Stimulated activated CD8-positive, alpha-beta memory T cell treated with anti-CD3 and anti-CD28 coated beads, Interleukin-4, amount 100 ng/mL, for 48 hours (primary cell): ENCODE data around the gene USP6.
A peak's percentile ranks its signal among the peaks of the same experiment; 100 is the strongest.
"Not testable (repeated sequence)": the region's sequence is repeated elsewhere in the genome, so short reads cannot be mapped to it uniquely, and the experiment has no call there.

Experiments used
- DNase-seq: peaks from one replicate; pipeline ENCODE4 v3.0.0-alpha.2; 2020

USP6 gene

DNA sequence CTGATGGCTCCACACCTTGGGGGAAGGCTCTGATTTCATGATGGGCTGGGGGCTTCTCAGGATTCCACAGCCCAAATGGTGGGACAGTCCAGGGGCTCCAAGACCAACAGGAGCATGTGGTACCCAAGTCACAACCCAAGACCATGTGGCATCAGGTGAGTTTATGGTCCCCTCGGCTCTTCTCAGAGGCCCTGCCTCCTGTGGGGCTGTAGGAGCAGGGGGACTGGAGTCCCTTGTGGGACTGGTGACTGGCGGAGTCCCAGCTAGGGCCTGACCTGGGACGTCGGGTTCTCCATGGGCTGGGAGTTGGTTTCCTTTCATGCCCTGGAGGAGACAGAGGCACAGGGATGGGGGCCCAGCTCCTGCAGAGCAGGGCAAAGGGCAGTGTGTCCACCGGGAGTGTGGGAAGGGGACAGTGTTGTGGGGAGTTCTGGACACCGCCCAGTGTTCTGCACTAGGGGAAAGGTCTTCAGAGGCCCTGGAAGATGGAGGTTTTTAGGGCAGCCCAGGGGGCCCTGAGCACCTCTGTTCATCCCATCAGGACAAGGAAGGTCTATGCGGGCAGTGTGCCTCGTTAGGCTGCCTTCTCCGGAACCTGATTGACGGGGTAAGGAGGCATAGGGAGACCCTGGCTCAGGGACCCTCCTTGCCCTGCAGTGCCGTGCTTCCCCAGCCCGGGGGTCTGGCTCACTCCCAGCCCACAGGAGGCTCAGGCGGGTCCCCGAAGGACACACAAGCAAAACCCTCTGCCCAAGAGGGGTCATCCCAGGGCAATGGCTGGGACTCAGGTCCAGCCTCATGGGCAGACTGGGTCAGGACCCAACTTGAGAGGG, 21.0 kb downstream of the USP6 start:
- not testable (repeated sequence) for DNase-seq

DNA sequence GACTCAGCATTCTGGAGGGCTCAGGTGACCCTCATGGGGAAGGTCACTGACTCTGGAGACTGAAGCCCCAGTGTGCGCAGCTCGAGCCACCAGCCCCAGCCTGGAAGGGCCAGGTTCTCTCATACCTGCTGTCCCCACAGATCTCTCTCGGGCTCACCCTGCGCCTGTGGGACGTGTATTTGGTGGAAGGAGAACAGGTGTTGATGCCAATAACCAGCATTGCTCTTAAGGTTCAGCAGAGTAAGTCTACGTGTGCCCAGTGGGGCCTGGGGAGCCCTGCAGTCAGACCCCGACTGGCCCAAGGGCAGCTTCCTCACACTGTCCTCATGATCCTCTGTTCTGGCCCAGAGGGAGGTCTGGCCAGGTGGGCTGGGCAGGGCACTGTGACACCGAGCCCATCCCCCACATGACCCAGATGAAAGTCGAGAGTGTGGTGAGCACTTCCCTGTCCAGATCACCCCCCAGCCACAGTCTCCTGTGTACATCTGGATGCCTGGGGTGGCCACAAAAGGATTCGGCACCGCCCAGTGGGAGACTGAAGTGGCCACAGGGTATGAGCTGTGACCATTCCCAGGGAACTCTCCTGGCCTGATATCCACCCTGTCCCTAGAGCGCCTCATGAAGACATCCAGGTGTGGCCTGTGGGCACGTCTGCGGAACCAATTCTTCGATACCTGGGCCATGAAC, 21.8 kb downstream of the USP6 start:
- DNase-seq = not testable (repeated sequence)

DNA sequence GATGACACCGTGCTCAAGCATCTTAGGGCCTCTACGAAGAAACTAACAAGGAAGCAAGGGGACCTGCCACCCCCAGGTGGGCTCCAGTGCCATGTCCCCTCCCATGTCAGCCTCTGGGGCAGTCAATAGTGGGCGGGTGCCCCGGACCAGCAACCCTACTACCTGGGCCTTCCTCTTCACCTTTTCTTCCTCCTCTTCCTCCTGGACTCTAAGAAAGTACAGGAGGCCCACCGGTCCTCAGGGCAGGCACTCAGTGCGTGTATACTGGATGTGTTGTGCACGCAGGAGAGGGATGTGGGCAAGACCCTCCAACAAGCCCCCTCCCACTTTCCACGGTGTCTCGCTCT, 22.3 kb downstream of the USP6 start:
- DNase-seq = not testable (repeated sequence)

DNA sequence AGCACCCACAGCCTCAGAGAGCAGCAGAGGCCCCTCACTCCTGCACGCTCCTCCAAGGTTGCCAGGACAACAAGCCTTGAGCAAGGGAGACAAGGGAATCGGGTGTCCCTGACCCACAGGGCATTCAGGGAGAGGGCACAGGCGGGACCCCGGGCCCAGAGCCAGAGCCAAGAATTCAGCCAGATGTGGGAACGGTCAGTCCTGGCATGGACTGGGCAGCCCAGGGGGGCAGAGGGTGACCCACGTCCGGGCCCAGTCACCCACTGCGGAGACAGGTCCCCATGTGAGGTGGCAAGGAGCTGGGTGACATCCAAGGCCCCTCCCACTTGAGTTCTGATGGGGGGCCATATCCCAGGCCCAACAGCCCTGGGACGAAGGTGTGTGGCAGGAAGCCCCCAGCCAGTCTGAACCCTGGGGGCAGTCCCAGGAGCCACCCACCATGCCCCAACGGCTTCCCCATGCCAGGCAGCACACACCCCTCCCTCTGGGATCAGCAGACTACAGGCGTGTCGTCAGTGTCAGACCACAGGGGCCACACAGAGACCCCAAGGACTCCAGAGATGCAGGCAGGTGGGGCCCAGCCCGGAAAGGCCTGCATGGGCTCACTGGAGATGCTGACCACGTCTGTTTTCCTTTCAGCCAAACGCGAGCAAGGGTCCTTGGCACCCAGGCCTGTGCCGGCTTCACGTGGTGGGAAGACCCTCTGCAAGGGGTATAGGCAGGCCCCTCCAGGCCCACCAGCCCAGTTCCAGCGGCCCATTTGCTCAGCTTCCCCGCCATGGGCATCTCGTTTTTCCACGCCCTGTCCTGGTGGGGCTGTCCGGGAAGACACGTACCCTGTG, 23.0 kb downstream of the USP6 start:
- no peak for DNase-seq

DNA sequence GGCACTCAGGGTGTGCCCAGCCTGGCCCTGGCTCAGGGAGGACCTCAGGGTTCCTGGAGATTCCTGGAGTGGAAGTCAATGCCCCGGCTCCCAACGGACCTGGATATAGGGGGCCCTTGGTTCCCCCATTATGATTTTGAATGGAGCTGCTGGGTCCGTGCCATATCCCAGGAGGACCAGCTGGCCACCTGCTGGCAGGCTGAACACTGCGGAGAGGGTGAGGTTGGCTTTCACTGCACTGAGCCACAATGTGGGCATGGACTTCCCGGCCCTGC, 23.6 kb downstream of the USP6 start:
- no peak for DNase-seq

DNA sequence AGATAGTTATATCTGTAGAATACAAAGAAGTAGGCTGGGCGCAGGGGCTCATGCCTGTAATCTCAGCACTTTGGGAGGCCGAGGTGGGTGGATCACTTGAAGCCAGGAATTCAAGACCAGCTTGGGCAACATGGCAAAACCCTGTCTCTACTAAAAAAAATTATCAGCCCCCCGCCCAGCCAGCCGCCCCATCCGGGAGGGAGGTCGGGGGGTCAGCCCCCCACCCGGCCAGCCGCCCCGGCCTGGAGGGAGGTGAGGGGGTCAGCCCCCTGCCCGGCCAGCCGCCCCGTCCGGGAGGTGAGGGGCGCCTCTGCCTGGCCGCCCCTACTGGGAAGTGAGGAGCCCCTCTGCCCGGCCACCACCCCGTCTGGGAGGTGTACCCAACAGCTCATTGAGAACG, 27.0 kb downstream of the USP6 start:
- not testable (repeated sequence) for DNase-seq

DNA sequence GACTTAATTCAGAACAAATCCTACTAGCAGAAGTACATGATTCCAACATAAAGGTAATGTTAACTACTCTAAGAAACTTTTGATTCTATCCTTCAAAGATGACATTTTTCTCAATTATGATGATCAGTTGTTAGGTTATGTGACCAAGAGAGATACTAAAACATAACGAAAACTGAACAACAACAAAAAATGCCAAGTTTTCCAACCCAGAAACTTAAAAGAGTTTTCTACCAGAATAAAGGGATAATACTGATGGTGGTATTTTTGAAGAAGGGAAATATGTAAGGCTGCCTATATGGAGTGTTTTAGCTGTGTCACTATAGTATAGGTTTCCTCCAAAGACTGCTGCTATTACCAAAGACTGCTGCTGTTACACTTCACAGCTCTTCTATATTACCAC, 30.3 kb downstream of the USP6 start:
- not testable (repeated sequence) for DNase-seq

DNA sequence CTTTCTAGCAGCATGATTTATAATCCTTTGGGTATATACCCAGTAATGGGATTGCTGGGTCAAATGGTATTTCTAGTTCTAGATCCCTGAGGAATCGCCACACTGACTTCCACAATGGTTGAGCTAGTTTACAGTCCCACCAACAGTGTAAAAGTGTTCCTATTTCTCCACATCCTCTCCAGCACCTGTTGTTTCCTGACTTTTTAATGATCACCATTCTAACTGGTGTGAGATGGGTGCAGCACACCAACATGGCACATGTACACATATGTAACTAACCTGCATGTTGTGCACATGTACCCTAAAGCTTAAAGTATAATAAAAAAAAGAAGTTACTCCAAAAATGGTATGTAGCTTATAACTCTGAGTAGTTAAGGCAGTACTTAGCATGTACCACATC, 44.9 kb downstream of the USP6 start:
- not testable (repeated sequence) for DNase-seq

DNA sequence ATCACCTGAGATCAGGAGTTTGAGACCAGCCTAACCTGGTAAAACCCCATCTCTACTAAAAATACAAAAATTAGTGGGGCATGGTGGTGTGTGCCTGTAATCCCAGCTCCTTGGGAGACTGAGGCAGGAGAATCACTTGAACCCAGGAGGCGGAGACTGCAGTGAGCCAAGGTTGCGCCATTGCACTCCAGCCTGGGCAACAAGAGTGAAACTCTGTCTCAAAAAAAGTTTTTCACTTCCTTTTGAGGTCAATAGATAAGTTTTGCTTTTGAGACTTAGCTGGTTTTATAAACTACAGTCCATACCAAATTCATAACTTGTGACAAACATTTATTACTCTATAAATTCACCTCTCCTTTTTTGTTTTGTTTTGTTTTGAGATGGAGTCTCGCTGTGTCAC, 46.0 kb downstream of the USP6 start:
- DNase-seq = not testable (repeated sequence)

DNA sequence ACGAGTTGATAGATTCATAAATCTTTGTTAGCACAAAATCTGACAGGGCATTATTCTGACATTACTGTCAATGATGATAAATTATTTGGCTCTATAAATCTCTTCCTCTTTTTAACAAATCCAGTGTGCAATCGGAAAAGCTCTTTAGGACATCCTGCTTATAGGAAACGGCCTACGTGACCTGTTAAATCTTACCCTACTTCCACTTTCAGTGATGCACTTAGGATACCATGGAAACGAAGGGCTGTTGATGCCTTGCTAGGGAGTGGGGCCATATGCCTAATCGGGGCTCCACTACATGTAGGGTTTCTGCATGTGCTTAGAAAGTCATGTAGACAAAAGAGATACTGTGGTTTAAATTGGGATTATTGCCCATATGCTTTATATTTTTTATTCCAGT, 48.6 kb downstream of the USP6 start:
- DNase-seq = no peak

DNA sequence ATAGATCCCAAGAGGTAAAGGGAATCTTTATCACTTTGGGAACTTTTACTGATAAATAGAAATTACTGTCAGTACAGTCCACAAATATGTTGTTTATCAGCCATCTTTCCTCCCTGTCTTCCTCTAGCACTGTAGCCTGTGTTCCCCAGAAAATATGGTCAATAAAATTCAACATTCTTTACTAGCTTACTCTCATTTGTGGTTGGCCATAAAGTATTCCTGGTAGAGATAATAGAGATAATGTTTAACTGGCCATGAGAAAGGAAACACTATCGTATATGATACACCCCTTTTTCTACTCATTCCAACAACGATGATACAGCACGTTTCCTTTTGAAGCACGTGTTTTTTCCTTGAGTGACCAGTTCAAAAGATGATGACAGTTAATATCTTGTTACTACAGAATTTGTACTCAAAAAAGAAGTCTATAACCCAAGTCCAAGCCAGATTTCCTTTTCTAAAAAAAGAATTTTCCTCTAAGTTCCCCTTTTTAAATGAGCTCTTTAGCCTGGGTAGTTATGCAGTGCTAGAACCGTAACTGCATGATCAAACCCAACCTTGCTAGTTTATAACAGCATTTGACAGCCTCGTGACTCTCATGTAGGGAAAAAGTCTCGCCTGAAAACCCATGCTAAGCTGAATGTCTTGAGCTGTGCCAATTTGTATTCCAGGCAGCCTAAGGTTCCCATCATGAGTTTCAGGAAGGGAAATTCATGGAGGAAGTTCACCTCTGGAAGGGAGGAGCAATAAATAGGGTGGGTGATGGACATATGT, 50.1 kb downstream of the USP6 start:
- not testable (repeated sequence) for DNase-seq

DNA sequence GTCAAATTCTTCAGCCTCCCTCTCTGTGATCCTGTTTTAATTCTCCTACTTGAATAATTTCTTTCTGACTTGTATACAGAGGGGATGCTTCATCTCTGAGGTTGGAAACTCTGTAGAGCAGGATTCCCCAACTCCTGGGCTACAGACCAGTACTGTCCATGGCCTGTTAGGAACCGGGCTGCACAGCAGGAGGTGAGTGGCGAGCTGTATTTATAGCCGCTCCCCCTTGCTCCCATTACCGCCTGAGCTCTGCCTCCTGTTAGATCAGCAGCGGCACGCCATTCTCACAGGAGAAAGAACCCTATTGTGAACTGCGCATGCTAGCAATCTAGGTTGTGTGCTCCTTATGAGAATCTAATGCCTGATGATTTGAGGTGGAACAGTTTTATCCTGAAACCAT, 59.2 kb downstream of the USP6 start:
- DNase-seq = not testable (repeated sequence)

DNA sequence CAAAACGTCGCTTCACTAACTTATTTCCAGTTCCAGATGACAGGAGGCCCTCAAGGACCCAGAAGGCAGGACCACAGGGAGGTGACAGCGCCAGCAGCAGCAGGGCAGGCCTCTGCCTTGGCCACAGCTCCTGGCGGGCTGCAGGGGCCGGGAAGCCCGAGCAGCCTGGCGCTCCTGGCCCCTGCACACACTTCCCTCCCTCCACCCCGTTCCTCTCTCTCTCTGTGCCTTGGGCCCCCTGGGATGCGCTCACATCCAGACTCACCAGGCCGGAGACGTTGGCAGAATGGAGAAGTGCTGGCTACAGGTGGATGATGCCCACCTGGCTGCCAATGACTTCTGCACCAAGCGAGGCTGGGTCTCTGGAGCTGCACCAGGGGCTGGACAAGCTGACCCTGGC, 63.2 kb downstream of the USP6 start:
- no peak for DNase-seq

DNA sequence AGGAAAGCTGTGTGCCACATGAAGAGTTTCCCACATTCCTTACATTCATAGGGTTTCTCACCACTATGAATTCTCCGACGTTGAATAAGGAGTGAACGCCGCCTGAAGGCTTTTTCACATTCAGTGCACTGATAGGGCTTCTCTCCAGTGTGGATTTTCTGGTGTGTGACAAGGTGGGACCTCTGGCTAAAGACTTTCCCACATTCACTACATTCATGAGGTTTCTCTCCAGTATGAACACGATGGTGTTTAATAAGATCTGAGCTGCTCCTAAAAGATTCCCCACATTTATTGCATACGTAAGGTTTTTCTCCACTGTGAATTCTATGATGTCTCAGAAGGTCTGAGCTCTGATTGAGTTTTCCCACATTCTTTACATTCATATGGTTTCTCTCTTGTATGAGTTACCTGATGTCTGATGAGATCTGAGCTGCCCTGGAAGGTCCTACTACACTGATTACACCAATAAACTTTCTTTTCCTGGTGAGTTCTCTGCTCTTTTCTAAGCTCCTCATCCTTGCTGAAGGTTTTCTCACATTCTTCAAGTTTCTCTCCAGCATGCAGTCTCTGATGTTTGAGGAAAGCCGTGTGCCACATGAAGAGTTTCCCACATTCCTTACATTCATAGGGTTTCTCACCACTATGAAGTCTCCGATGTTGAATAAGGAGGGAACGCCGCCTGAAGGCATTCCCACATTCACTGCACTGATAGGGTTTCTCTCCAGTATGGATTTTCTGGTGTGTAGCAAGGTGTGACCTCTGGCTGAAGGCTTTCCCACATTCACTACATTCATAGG, 65.9 kb downstream of the USP6 start:
- DNase-seq = no peak

DNA sequence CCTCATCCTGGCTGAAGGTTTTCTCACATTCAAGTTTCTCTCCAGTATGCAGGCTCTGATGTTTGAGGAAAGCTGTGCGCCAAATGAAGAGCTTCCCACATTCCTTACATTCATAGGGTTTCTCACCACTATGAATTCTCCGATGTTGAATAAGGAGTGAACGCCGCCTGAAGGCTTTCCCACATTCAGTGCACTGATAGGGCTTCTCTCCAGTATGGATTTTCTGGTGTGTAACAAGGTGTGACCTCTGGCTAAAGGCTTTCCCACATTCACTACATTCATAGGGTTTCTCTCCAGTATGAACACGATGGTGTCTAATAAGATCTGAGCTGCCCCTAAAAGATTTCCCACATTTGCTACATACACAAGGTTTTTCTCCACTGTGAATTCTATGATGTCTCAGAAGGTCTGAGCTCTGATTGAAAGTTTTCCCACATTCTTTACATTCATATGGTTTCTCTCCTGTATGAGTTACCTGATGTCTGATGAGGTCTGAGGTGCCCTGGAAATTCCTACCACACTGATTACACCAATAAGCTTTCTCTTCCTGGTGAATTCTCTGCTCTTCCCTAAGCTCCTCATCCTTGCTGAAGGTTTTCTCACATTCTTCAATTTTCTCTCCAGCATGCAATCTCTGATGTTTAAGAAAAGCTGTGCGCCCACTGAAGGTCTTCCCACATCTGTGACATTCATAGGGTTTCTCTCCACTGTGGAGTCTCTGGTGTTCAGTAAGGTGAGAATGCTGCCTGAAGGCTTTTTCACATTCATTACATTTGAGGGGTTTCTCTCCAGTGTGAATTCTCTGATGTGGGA, 67.0 kb downstream of the USP6 start:
- DNase-seq = no peak

DNA sequence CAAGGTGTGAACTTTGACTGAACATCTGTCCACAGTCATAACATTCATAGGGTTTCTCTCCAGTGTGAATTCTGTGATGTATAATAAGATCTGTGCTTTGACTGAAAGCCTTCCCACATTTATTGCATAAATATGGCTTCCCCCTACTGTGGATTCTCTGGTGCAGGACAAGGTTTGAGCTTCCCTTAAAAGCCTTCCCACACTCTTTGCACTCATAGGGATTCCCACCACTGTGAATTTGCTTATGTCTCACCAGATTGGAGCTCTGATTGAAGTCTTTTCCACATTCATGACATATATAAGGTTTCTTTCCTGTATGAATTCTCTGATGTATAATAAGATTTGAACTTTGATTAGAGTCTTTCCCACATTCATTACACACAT, 67.6 kb downstream of the USP6 start:
- no peak for DNase-seq

DNA sequence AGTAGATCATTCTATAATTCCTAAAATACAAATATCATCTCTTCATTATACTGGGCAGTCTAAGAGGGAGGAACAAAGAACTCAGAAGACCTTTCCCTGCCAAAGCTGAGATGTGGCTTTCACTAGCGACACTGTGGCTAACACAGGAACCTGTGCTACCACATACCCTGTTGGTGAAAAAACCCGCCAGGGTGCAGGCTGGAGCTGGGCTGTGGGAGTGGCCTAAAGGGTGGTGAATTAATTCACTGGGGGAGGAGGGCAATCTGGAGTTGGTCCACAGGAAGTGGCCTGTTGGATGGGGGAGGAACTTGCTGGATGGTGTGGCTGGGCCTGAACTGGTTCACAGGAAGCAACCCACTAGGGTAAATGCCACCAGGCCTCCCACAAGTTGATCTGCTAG, 68.5 kb downstream of the USP6 start:
- DNase-seq = no peak

DNA sequence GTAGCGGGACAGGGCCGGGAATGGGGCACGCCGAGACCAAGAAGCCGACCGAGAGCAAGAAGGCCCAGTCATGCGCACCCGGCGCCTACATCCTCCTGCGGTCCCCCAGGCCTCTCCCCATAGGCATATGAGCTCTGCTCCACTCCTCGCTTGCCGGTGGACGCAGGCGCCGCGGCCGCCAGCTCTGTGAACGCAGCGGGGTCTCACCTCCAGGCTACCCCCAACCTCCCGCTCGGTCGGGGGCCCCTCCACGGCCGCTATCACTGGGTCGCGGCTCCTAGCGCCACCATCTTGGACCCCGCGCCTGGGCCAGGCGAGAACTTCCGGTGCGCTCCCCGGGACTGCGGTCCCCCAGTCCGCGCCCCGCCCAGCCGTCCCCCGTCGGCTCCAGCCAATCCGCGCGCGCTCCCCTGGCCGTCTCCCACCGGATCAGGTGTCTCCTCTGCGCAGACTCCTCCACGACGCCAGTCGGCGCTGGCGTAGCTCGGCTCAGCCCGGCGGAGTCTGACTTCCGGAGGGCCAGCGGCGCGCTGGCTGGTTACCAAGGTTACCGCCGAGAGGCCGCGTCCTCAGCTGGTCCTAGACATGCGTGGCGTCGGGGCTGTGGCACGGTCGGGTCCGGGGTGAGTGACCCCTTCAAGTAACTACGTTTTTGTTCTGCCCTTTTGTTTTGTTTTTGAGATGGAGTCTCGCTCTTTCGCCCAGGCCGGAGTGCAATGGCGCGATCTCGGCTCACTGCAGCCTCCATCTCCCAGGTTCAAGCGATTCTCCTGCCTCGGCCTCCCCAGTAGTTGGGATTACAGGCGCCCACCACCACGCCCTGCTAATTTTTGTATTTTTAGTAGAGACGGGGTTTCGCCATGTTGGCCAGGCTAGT, 75.9 kb downstream of the USP6 start, which contains the start of gene ZNF594:
Gene ZNF594, minus strand, starts transcription at position 328 of the 877 bp plus-strand sequence. CDS start 7,612 bp downstream, outside the sequence.
- DNase-seq = peak; percentile 98

DNA sequence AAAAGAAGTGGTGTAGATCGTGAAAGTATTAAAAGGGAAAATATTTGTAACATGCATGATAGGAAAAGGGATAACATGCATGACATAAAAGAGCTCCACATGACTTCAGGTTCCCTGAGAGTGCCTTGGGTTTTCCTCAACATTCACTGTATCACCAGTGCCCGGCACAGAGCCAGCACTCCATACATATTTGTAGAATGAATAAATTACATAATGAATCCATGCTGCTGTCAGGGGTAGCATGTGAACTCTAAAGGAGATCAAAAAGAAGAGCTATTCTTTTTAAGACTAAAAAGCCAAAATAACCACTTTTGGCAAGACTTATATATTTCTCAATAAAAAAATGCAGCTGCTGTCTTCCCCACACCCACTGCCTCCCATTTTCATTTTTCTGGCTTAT, 78.5 kb downstream of the USP6 start:
- no peak for DNase-seq

DNA sequence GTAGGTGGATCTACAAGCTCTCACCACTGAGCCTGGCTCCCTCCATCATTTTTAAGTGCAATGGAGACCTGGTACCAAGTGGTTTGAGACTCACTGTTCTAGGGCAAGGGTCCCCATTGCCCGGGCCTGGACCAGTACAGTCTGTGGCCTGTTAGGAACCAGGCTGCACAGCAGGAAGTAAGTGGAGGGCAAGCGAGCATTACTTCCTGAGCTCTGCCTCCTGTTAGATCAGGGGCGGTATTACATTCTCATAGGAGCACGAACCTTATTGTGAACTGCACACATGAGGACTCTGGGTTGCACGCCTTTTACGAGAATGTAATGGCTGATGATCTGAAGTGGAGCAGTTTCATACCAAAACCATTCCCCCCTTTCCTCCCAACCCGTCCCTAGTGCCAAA, 82.6 kb downstream of the USP6 start:
- no peak for DNase-seq
